NCI-H187 treated with DMSO at 0.1 percent for 48 hours (cell line): Measurements from ENCODE around the gene TOMM34.

Source experiments
- DNase-seq: peaks from one replicate; lab custom pipeline; 2025; lab: John Stamatoyannopoulos, UW

Gene TOMM34

DNA sequence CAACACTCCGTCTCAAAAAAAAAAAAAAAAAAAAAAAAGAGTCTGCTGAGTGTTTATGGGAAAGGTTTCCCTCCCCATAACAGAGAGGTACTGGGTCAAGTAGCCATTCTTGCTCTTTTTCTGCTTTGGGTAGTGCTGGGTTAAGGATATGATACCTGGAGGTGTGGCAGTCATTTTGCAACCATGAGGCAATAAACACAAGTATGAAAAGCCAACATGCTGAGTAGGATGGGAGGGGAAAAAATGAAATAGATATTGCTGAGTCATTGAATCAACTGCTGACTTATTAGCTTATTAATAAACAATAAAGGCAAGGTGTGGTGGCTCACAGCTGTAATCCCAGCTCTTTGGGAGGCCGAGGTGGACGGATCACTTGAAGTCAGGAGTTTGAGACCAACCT is 2.3 kb upstream of the TOMM34 start:
- no peak for DNase-seq

DNA sequence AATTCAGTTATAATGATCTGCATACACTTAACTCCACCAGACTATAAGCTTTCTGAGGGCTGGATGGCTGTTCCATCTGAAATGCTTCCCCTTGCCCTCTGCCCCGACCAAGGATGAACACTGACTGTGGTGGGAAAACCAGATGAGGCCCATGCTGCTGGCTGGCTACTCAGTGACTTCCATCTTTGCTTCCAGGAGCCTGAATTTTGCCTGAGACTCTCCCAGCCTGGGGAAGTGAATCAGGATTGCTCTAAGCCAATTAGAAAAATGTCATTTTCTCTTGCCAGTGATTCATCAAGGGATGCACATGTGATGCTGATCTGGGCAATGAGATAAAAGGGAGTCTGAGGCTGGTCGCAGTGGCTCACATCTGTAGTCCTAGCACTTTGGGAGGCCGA is 1.7 kb upstream of the TOMM34 start:
- DNase-seq = no peak

- no peak for DNase-seq
Measured at GRCh38 chr20:44961011-44961869, 1.0 kb upstream of the TOMM34 start.

GRCh38 chr20:44959638-44960102 is 527 bp downstream of the TOMM34 start:
- DNase-seq = no peak

DNA sequence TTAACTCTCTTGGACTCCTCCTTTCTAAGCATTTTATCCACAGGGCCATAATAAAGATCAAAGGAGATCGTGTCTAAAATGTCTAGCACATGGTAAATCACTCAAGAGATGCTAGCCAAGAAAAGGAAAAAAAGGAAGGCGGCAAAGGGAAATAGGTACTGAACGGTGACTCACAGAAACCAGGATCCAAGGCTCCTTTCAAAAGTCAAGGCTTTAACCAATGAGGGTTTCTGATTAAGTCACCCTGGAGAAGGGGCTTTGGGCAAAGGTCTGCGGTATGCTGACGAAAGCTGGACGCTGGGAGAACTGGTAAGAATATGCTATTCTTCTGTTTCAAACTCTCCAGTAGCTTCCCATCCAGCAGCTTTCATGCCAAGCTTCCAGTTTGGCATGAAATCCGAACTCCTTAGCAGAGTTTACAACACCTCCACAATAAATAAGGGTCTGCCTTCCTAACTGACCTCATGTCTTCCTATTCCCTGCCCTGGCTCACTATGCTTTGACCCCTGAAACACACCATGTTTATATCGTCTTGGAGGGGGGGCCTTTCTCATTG is 1.0 kb downstream of the TOMM34 start:
- no peak for DNase-seq

DNA sequence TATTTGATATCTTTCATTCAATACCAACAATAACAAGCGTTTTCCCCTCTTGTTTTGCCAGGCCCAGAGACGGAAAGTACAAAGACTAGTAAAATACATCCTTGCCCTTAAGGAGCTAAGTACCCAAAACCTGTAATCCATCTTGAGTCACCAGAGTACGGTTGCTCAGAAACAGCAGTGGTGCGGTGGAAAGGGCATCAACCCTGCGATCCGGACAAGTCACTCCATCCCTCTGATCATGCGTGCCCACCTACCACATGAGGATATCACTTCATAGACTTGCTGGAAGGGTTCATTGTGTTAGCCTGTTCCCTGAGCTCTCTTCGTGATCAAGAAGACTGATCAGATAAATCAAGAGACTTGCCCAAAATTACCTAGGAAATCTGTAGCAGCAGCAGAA is 1.9 kb downstream of the TOMM34 start:
- no peak for DNase-seq

- DNase-seq = no peak
Measured at GRCh38 chr20:44956410-44956809, 3.8 kb downstream of the TOMM34 start.

DNA sequence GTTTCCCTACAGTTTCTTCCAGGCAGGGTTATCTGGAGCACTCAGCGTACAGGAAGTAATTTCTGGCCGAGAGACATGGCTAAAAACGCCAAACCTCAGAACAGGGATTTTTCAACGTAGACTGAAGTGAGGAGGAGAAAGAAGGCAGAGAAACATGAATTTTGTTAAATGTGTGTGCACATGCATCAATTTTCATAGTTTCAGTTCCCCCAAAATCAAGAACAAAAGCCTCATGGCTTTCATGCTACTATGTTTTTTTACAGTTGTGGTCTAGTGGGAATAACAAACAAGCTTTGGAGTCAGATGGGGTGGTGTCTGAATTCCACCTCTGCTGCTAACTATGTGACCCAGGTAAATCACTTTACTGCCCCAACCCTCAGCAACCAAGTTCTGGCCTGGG is 4.9 kb downstream of the TOMM34 start:
- no peak for DNase-seq

GRCh38 chr20:44954211-44954610 is 6.0 kb downstream of the TOMM34 start:
- DNase-seq = no peak

- no peak for DNase-seq
Measured at GRCh38 chr20:44952731-44953130, 7.5 kb downstream of the TOMM34 start.

DNA sequence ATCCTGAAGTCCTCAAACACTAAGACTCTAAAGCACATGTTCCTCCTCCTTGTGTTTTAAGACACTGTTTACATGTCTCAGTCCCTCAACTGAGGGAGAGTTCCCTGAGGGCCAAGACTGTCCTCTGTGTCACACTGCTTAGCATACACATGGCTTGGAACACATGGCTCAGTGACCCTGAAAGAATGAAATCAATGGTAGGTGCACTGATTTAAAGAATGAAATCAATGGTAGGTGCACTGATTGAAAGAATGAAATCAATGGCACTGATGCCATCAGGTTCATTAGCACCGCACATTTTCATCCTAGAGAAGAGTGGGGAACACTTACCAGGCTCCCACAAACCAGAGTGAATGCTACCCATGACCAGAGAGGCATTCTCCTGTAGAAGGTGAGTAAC is 9.8 kb downstream of the TOMM34 start:
- DNase-seq = no peak

- no peak for DNase-seq
Measured at GRCh38 chr20:44948513-44948912, 11.7 kb downstream of the TOMM34 start.

- no peak for DNase-seq
Measured at GRCh38 chr20:44948107-44948506, 12.1 kb downstream of the TOMM34 start.

- no peak for DNase-seq
Measured at GRCh38 chr20:44946271-44946852, 13.8 kb downstream of the TOMM34 start.

GRCh38 chr20:44945261-44945660 is 14.9 kb downstream of the TOMM34 start:
- no peak for DNase-seq

DNA sequence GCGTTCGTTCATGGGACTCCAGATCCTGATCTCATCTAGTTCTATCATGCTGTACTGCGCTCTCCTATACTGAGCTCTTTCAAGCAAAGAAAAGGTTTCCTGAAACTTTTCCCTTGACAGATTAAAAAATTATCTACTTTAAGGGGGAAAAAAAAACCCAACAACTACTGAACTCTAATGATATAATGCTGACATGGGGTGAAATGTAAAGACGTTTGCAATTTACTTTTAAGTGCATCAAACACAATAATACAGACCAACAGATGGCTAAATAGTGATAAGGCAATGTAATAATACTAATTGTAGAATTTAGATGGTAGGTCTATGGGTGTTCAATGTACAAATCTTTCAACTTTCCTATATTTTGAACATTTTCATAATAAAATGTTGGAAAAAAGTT is 16.4 kb downstream of the TOMM34 start:
- no peak for DNase-seq

DNA sequence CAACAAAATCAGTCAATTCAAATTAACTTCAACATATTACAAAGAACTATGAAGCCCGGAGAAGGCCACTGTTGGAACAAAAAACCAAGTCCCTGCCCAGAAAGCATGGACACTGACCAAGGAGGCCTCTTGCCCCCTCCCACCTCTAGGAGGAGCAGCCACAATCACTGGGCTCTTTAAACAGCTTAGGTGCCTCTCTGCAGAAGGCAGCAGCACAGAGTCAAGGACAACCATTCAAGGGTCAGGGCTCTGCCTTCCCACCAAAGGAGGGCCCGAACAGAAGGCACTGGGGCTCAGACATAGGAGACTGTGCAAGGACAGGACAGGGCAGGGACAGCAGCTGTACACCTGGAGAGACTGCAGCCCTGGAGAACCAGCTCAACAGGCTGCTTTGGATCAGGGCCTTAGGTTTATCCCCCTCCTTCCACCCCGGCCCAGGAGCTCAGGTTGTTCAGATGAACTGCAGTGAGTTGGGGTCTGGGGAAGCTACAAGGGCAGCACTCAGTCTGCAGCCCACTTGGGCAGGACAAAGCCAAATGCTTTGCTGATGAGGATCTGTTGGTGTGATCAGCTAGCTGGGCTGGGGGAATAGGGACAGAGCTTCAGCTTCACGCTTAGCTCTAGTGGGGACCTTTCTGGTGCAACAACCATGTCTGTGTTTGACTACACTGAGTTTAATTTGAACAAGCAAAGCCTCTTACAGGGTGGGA is 17.8 kb downstream of the TOMM34 start:
- no peak for DNase-seq

GRCh38 chr20:44941120-44941691 is 19.0 kb downstream of the TOMM34 start:
- no peak for DNase-seq

DNA sequence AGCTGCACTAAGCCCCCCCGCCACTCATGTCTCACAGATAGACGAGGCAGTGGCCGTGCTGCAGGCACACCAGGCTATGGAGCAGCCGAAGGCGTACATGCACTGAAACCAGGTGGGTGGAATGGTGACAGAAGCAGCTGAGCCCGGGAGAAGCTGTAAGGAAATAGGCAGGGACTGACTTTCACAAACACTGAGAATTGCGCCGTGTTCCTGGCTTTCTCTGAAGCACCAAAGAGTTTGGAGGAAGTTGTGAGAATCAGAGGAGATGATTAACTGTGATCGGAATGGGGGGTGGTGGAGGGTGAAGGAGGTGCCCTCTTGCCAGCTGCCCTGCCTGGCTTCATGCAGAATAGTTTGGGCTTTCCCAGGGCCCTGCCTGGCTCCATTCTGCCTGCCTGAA is 21.6 kb downstream of the TOMM34 start:
- DNase-seq = no peak

GRCh38 chr20:44936510-44936909 is 23.7 kb downstream of the TOMM34 start:
- DNase-seq = no peak

GRCh38 chr20:44932916-44933315 is 27.3 kb downstream of the TOMM34 start:
- DNase-seq = no peak

DNA sequence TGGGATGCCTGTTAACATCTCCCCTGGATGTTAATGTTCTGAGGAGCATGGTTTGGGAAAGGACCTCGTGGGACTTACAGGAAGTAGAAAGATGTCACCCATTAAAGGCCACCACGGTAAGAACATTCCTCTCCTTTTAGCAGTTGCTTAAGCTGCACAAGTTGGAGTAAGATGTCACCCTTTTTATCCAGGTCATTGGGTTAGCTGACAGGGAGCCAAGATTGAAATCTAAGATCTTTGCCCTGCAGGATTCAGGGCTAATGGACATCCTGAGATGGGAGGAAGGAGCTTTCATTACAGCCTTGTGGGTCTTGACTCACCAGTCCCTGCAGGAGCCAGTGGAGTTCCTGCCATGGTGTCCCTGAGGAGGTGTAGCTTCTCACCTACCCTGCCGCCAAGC is 28.3 kb downstream of the TOMM34 start:
- no peak for DNase-seq
